T-cell (primary cell): Measurements from ENCODE around the gene ZNF280D. TPM values are rescaled to one million over a fixed set of nuclear protein-coding genes. Genes with fewer than 3 reads are reported as not detected.

Experiments
- ATAC-seq, 4 experiments: fragments of 200-7000 bp in 3 of 4; fragments of 150-1000 bp in 1 of 4; cut with Tn5 transposase; replicated peaks in 1 of 4; 1 replicate in 3 of 4; 2 replicates in 1 of 4; pipeline ENCODE4 v1.10.0; 2021; ENCODE audit warnings: moderate library complexity in 3 of 4, mild to moderate bottlenecking in 2 of 4, moderate number of reproducible peaks in 1 of 4
- CTCF ChIA-PET, 2 donors: fragments of 300-600 bp; sonication (Branson Sonifier 250); formaldehyde crosslinking; loops; one replicate each; lab custom pipeline; 2022; ENCODE audit warnings: antibody characterized with exemption in 2 of 2; lab: Charles Lee
- POLR2A ChIA-PET, 2 donors: fragments of 300-600 bp; sonication (Branson Sonifier 250); formaldehyde crosslinking; loops; one replicate each; lab custom pipeline; 2022; ENCODE audit warnings: antibody characterized with exemption in 2 of 2; lab: Charles Lee
- DNase-seq, 35 experiments: peaks; one replicate each; pipeline versions ENCODE4 v3.0.0 to v3.0.0-alpha.2; 2013 to 2023
- H3K27ac ChIP-seq: one replicate; pipeline ENCODE4 v1.5.1; 2013; ENCODE audit warnings: low read length
- H3K27me3 ChIP-seq, 2 experiments: replicated peaks in 1 of 2; 1 replicate in 1 of 2; 2 replicates in 1 of 2; pipeline versions ENCODE4 v1.6.1 to v1.7.0; 2013; ENCODE audit warnings: low read length in 1 of 2, mixed read lengths in 1 of 2; ENCODE audit not compliant: control insufficient read depth in 2 of 2, insufficient read depth in 2 of 2; ENCODE audit errors: extremely low read depth in 1 of 2
- H3K36me3 ChIP-seq, 2 donors: 1 replicate in 1 of 2; 2 replicates in 1 of 2; pipeline versions ENCODE4 v1.6.1 to v1.7.0; 2013; ENCODE audit warnings: low read length in 1 of 2; ENCODE audit not compliant: control insufficient read depth in 2 of 2, insufficient read depth in 1 of 2; ENCODE audit errors: extremely low read depth in 1 of 2
- H3K4me1 ChIP-seq, 2 experiments: 1 replicate in 1 of 2; 2 replicates in 1 of 2; pipeline versions ENCODE4 v1.6.1 to v1.7.0; 2013; ENCODE audit warnings: low read length in 2 of 2, mixed read lengths in 1 of 2; ENCODE audit not compliant: insufficient read depth in 2 of 2, control insufficient read depth in 1 of 2; ENCODE audit errors: extremely low read depth in 1 of 2
- H3K4me3 ChIP-seq, 2 donors: 1 replicate in 1 of 2; 2 replicates in 1 of 2; pipeline versions ENCODE4 v1.5.1 to v1.7.0; 2013; ENCODE audit warnings: mild to moderate bottlenecking in 2 of 2, low read length in 1 of 2, moderate library complexity in 1 of 2; ENCODE audit not compliant: control insufficient read depth in 1 of 2; ENCODE audit errors: extremely low read depth in 1 of 2
- H3K9me3 ChIP-seq: 2 replicates; pipeline ENCODE4 v1.7.0; 2013
- H3K27ac Mint-ChIP-seq, 2 donors: one replicate each; pipeline ENCODE4 v1.8.0; 2020 to 2021; ENCODE audit warnings: mild to moderate bottlenecking in 2 of 2, mixed read lengths in 2 of 2
- H3K27me3 Mint-ChIP-seq, 2 donors: one replicate each; pipeline ENCODE4 v1.8.0; 2021 to 2022; ENCODE audit warnings: mixed read lengths in 2 of 2
- H3K36me3 Mint-ChIP-seq: one replicate; pipeline ENCODE4 v1.8.0; 2021; ENCODE audit warnings: mixed read lengths
- H3K4me1 Mint-ChIP-seq, 3 donors: one replicate each; pipeline ENCODE4 v1.8.0; 2020 to 2022; ENCODE audit warnings: mixed read lengths in 3 of 3, mild to moderate bottlenecking in 1 of 3
- H3K4me3 Mint-ChIP-seq, 3 donors: one replicate each; pipeline ENCODE4 v1.8.0; 2020 to 2022; ENCODE audit warnings: mild to moderate bottlenecking in 3 of 3, mixed read lengths in 3 of 3, moderate library complexity in 3 of 3
- H3K9me3 Mint-ChIP-seq, 3 donors: one replicate each; pipeline ENCODE4 v1.8.0; 2020 to 2022; ENCODE audit warnings: mixed read lengths in 3 of 3
- WGBS: methylation state at CpG from one replicate; pipeline ENCODE4 v1.1.5; 2013; ENCODE audit warnings: missing lambda C conversion rate; ENCODE audit not compliant: insufficient coverage; 5-methylcytosine and 5-hydroxymethylcytosine counted together
- total RNA-seq, 35 experiments: library from RNA in 6 of 35; stranded (reverse) in 6 of 35; fragments of 120-200 nt in 1 of 35; gene quantifications; one replicate each; pipeline versions ENCODE4 v1.2.1 to v1.2.4 and lab custom pipeline; 2013 to 2026

ZNF280D gene
- total RNA-seq, 5 donors from 2014 or later (not counting 1 experiment from before 2014, with no cell fraction given), result 29.1 to 39.5 (median 32.4) TPM

- H3K27ac Mint-ChIP-seq, result no peak overlapping the region
- no peaks in the 10 kb centered on the region for H3K27me3 Mint-ChIP-seq
- H3K9me3 Mint-ChIP-seq, result no peaks in the 10 kb centered on the region
- ATAC-seq (no peak), DNase-seq (no peak)
- Histone ChIP-seq H3K4me1 (no peaks in the 10 kb centered on the region), H3K27ac (no peak overlapping the region), H3K27me3 (no peaks in the 10 kb centered on the region), H3K9me3 (no peaks in the 10 kb centered on the region), H3K36me3 (peaks cover 2 to 19% of the 10 kb centered on the region in 2 donors), H3K4me3 (no peak overlapping the region)
- no peak overlapping the region for H3K4me3 Mint-ChIP-seq
- POLR2A ChIA-PET, result no interaction called here
- CTCF ChIA-PET, result no interaction called here
- no CpG with 5 or more reads among the region's 3 CpGs for WGBS
- no peaks in the 10 kb centered on the region for H3K4me1 Mint-ChIP-seq
- peaks cover 55% of the 10 kb centered on the region for H3K36me3 Mint-ChIP-seq
Measured at GRCh38 chr15:56653787-56654186, 79.5 kb downstream of the ZNF280D start.

- no peaks in the 10 kb centered on the region for H3K4me1 Mint-ChIP-seq
- H3K27me3 Mint-ChIP-seq, result no peaks in the 10 kb centered on the region
- ChIA-PET POLR2A (no interaction called here), CTCF (no interaction called here)
- Histone ChIP-seq H3K36me3 (peaks cover 2 to 19% of the 10 kb centered on the region in 2 donors), H3K27ac (no peak overlapping the region), H3K4me1 (no peaks in the 10 kb centered on the region), H3K4me3 (no peak overlapping the region), H3K27me3 (no peaks in the 10 kb centered on the region), H3K9me3 (no peaks in the 10 kb centered on the region)
- H3K27ac Mint-ChIP-seq, result no peak overlapping the region
- peaks cover 60% of the 10 kb centered on the region for H3K36me3 Mint-ChIP-seq
- H3K9me3 Mint-ChIP-seq, result no peaks in the 10 kb centered on the region
- ATAC-seq (no peak), DNase-seq (no peak)
- no peak overlapping the region for H3K4me3 Mint-ChIP-seq
Measured at GRCh38 chr15:56653107-56653506, 80.2 kb downstream of the ZNF280D start.

- CTCF ChIA-PET, result no interaction called here
- Histone ChIP-seq H3K9me3 (no peaks in the 10 kb centered on the region), H3K27me3 (no peaks in the 10 kb centered on the region), H3K4me1 (no peaks in the 10 kb centered on the region), H3K36me3 (peaks cover 2 to 8% of the 10 kb centered on the region in 2 donors), H3K27ac (no peak overlapping the region), H3K4me3 (no peak overlapping the region)
- WGBS, result no CpG with 5 or more reads among the region's 2 CpGs
- POLR2A ChIA-PET, result no interaction called here
- H3K27ac Mint-ChIP-seq, result no peak overlapping the region
- DNase-seq, result no peak
- ATAC-seq, result no peak
- no peaks in the 10 kb centered on the region for H3K9me3 Mint-ChIP-seq
- H3K27me3 Mint-ChIP-seq, result no peaks in the 10 kb centered on the region
- no peaks in the 10 kb centered on the region for H3K4me1 Mint-ChIP-seq
- H3K36me3 Mint-ChIP-seq, result peaks cover 45% of the 10 kb centered on the region
- H3K4me3 Mint-ChIP-seq, result no peak overlapping the region
Measured at GRCh38 chr15:56648311-56648710, 85.0 kb downstream of the ZNF280D start.

GRCh38 chr15:56640549-56640948, 92.8 kb downstream of the ZNF280D start:
- ATAC-seq (no peak), DNase-seq (no peak)
- Mint-ChIP-seq H3K27ac (no peak overlapping the region), H3K4me3 (no peak overlapping the region), H3K36me3 (peaks cover 23% of the 10 kb centered on the region), H3K4me1 (no peaks in the 10 kb centered on the region), H3K9me3 (no peaks in the 10 kb centered on the region), H3K27me3 (no peaks in the 10 kb centered on the region)
- no CpG with 5 or more reads among the region's 2 CpGs for WGBS
- H3K27ac ChIP-seq, result no peak overlapping the region
- H3K36me3 ChIP-seq, result peaks cover 0 to 2% of the 10 kb centered on the region in 2 donors
- no peaks in the 10 kb centered on the region for H3K9me3 ChIP-seq
- H3K4me3 ChIP-seq, result no peak overlapping the region
- no peaks in the 10 kb centered on the region for H3K27me3 ChIP-seq
- H3K4me1 ChIP-seq, result no peaks in the 10 kb centered on the region
- ChIA-PET CTCF (no interaction called here), POLR2A (no interaction called here)

GRCh38 chr15:56640127-56640526, 93.2 kb downstream of the ZNF280D start:
- ChIA-PET CTCF (no interaction called here), POLR2A (no interaction called here)
- no peaks in the 10 kb centered on the region for H3K9me3 Mint-ChIP-seq
- H3K9me3 ChIP-seq, result no peaks in the 10 kb centered on the region
- H3K36me3 Mint-ChIP-seq, result peaks cover 23% of the 10 kb centered on the region
- ATAC-seq (no peak), DNase-seq (no peak)
- H3K4me3 Mint-ChIP-seq, result no peak overlapping the region
- H3K36me3 ChIP-seq, result peaks cover 0 to 2% of the 10 kb centered on the region in 2 donors
- no peaks in the 10 kb centered on the region for H3K27me3 ChIP-seq
- no peaks in the 10 kb centered on the region for H3K4me1 ChIP-seq
- H3K4me3 ChIP-seq, result no peak overlapping the region
- H3K4me1 Mint-ChIP-seq, result no peaks in the 10 kb centered on the region
- H3K27ac ChIP-seq, result no peak overlapping the region
- H3K27me3 Mint-ChIP-seq, result no peaks in the 10 kb centered on the region
- no peak overlapping the region for H3K27ac Mint-ChIP-seq

- Histone ChIP-seq H3K27ac (no peak overlapping the region), H3K4me1 (no peaks in the 10 kb centered on the region), H3K27me3 (no peaks in the 10 kb centered on the region), H3K9me3 (no peaks in the 10 kb centered on the region), H3K4me3 (no peak overlapping the region), H3K36me3 (peaks cover 0 to 2% of the 10 kb centered on the region in 2 donors)
- no peak overlapping the region for H3K27ac Mint-ChIP-seq
- no peaks in the 10 kb centered on the region for H3K9me3 Mint-ChIP-seq
- peaks cover 23% of the 10 kb centered on the region for H3K36me3 Mint-ChIP-seq
- H3K4me1 Mint-ChIP-seq, result no peaks in the 10 kb centered on the region
- no CpG with 5 or more reads among the region's 4 CpGs for WGBS
- DNase-seq, result no peak
- ATAC-seq, result no peak
- H3K4me3 Mint-ChIP-seq, result no peak overlapping the region
- ChIA-PET CTCF (no interaction called here), POLR2A (no interaction called here)
- no peaks in the 10 kb centered on the region for H3K27me3 Mint-ChIP-seq
Measured at GRCh38 chr15:56639631-56640030, 93.7 kb downstream of the ZNF280D start.

- DNase-seq (no peak), ATAC-seq (no peak)
- H3K27me3 ChIP-seq, result no peaks in the 10 kb centered on the region
- no peak overlapping the region for H3K4me3 ChIP-seq
- peaks cover 0 to 5% (median 0%) of the 10 kb centered on the region in 3 donors for H3K4me1 Mint-ChIP-seq
- no peaks in the 10 kb centered on the region for H3K36me3 ChIP-seq
- no CpG with 5 or more reads among the region's 3 CpGs for WGBS
- no peaks in the 10 kb centered on the region for H3K9me3 ChIP-seq
- ChIA-PET POLR2A (interaction anchor here in 1 of 2 donors (0.5 kb wide), 1 partner anchor 160 kb away, joined by 3 read pairs; no protein-coding TSS in a partner anchor), CTCF (no interaction called here)
- H3K9me3 Mint-ChIP-seq, result no peaks in the 10 kb centered on the region
- peak overlapping the region; percentile 17 to 50 for H3K27ac Mint-ChIP-seq
- H3K4me1 ChIP-seq, result no peaks in the 10 kb centered on the region
- no peak overlapping the region for H3K4me3 Mint-ChIP-seq
- H3K36me3 Mint-ChIP-seq, result peaks cover 14% of the 10 kb centered on the region
- no peak overlapping the region for H3K27ac ChIP-seq
- H3K27me3 Mint-ChIP-seq, result no peaks in the 10 kb centered on the region
Measured at GRCh38 chr15:56631765-56632164, 101.5 kb downstream of the ZNF280D start.
